ENCODE measurements around the gene RGPD4. TPM values are rescaled to one million over a fixed set of nuclear protein-coding genes. Genes with fewer than 3 reads are reported as not detected.
"Not testable (repeated sequence)": the region's sequence is repeated elsewhere in the genome, so short reads cannot be mapped to it uniquely, and the experiment has no call there.

Gene RGPD4
- total RNA-seq, 4 donors from 2014 or later = not detected

- no peak for ATAC-seq (ENCODE audit: low FRiP score)
- no peak for TF ChIP-seq CTCF (IDR thresholded peaks at IDR 0.05)
- no peak for DNase-seq (ENCODE audit: low spot score)
These were observed 4.4 kb upstream of the RGPD4 start for GRCh38 chr2:107822302-107822701.

GRCh38 chr2:107824451-107825205 lies 2.1 kb upstream of the RGPD4 start:
- ATAC-seq (ENCODE audit: low FRiP score) (no peak), DNase-seq (ENCODE audit: low spot score) (no peak)
- no peak for TF ChIP-seq CTCF (IDR thresholded peaks at IDR 0.05)

GRCh38 chr2:107825206-107825563 lies 1.5 kb upstream of the RGPD4 start:
- TF ChIP-seq CTCF (IDR thresholded peaks at IDR 0.05) = no peak
- no peak for DNase-seq (ENCODE audit: low spot score)

GRCh38 chr2:107829514-107829913 lies 2.8 kb downstream of the RGPD4 start:
- ATAC-seq (ENCODE audit: low FRiP score); DNase-seq (ENCODE audit: low spot score): not testable (repeated sequence)

More at GRCh38 chr2:107825206-107825563, 1.5 kb upstream of the RGPD4 start:
- no peak for ATAC-seq (ENCODE audit: low FRiP score)

- not testable (repeated sequence) for DNase-seq (ENCODE audit: low spot score); ATAC-seq (ENCODE audit: low FRiP score)
These were observed 6.5 kb downstream of the RGPD4 start for GRCh38 chr2:107833152-107833551.

- not testable (repeated sequence) for DNase-seq (ENCODE audit: low spot score); ATAC-seq (ENCODE audit: low FRiP score)
These were observed 6.9 kb downstream of the RGPD4 start for GRCh38 chr2:107833618-107834017.

- ATAC-seq (ENCODE audit: low FRiP score); DNase-seq (ENCODE audit: low spot score): not testable (repeated sequence)
These were observed 89.4 kb downstream of the RGPD4 start for GRCh38 chr2:107916121-107916520.

- not testable (repeated sequence) for ATAC-seq (ENCODE audit: low FRiP score); DNase-seq (ENCODE audit: low spot score)
These were observed 90.1 kb downstream of the RGPD4 start for GRCh38 chr2:107916696-107917370.

GRCh38 chr2:107927034-107927534 lies 100.4 kb downstream of the RGPD4 start:
- DNase-seq (ENCODE audit: low spot score) (no peak), ATAC-seq (ENCODE audit: low FRiP score) (peak; percentile 93)
- no peak for TF ChIP-seq CTCF (IDR thresholded peaks at IDR 0.05)
